Gastroesophageal sphincter (tissue), 4 donors: ENCODE measurements around the gene NEK3. TPM values are rescaled to one million over a fixed set of nuclear protein-coding genes. Genes with fewer than 3 reads are reported as not detected.
"Not testable (repeated sequence)": the region's sequence is repeated elsewhere in the genome, so short reads cannot be mapped to it uniquely, and the experiment has no call there.

Source experiments
- ATAC-seq: fragments of 150-250 bp; one replicate; pipeline ENCODE4 v1.9.1; 2016; ENCODE audit warnings: mild to moderate bottlenecking, moderate library complexity
- H3K27ac ChIP-seq, 4 donors: fragments of 200-600 bp; sonication (generic) in 3 of 4; 1 replicate in 3 of 4; 2 replicates in 1 of 4; pipeline ENCODE4 v1.5.1; 2016 to 2019
- H3K27me3 ChIP-seq: fragments of 200-600 bp; sonication (generic); one replicate; pipeline ENCODE4 v1.5.1; 2019
- H3K36me3 ChIP-seq, 2 donors: fragments of 200-600 bp; sonication (generic); one replicate each; pipeline ENCODE4 v1.5.1; 2019; ENCODE audit warnings: control low read depth in 1 of 2
- H3K4me1 ChIP-seq, 3 donors: fragments of 200-600 bp; sonication (generic); 1 replicate in 2 of 3; 2 replicates in 1 of 3; pipeline ENCODE4 v1.5.1; 2016 to 2019; ENCODE audit warnings: control low read depth in 2 of 3
- H3K4me3 ChIP-seq, 2 donors: fragments of 200-600 bp; sonication (generic); one replicate each; pipeline ENCODE4 v1.5.1; 2019; ENCODE audit warnings: mild to moderate bottlenecking in 1 of 2, moderate library complexity in 1 of 2
- H3K9me3 ChIP-seq, 3 donors: fragments of 200-600 bp; sonication (generic); one replicate each; pipeline ENCODE4 v1.5.1; 2017 to 2019; ENCODE audit warnings: control low read depth in 2 of 3
- CTCF ChIP-seq, 4 experiments: fragments of 200-600 bp in 2 of 4; fragments of 450-650 bp in 2 of 4; sonication (generic) in 1 of 4; IDR thresholded peaks; one replicate each; pipeline ENCODE4 v1.5.1; 2017 to 2019; ENCODE audit warnings: antibody characterized with exemption in 4 of 4, mild to moderate bottlenecking in 2 of 4, moderate library complexity in 2 of 4
- EP300 ChIP-seq: sonication (generic); formaldehyde crosslinking; IDR thresholded peaks from one replicate; pipeline ENCODE4 v1.6.1; 2017; ENCODE audit warnings: antibody characterized with exemption, mild to moderate bottlenecking
- POLR2A ChIP-seq, 2 donors: fragments of 450-650 bp; IDR thresholded peaks; one replicate each; pipeline ENCODE4 v1.6.1; 2017; ENCODE audit warnings: antibody characterized with exemption in 2 of 2, mild to moderate bottlenecking in 2 of 2, moderate library complexity in 1 of 2
- POLR2AphosphoS5 ChIP-seq: sonication (generic); formaldehyde crosslinking; IDR thresholded peaks from one replicate; pipeline ENCODE4 v1.6.1; 2017; ENCODE audit warnings: antibody characterized with exemption
- WGBS, 2 donors: methylation state at CpG; one replicate each; pipeline ENCODE4 v1.1.5; 2018; ENCODE audit warnings: low coverage in 1 of 2; 5-methylcytosine and 5-hydroxymethylcytosine counted together
- total RNA-seq, 4 donors: library from RNA; depleted of rRNA; stranded (reverse); fragments of >200 nt; gene quantifications; one replicate each; pipeline ENCODE4 v1.1.0, GENCODE V29; 2016

NEK3 gene
- total RNA-seq, 4 donors from 2014 or later, result 7.0 to 13.5 (median 10.5) TPM

GRCh38 chr13:52104624-52105023 is 54.8 kb downstream of the NEK3 start:
- 68 to 76% methylated on average over 1 of the region's 1 CpG for WGBS, 2 donors
- no peak for ATAC-seq
- no peak overlapping the region for H3K27ac ChIP-seq
- H3K27me3 ChIP-seq, result no peaks in the 10 kb centered on the region
- H3K4me1 ChIP-seq, result no peaks in the 10 kb centered on the region
- H3K4me3 ChIP-seq, result no peak overlapping the region
- TF ChIP-seq POLR2AphosphoS5, result no peak
- TF ChIP-seq CTCF (IDR thresholded peaks at IDR 0.05), result no peak
- no peak for TF ChIP-seq POLR2A (IDR thresholded peaks at IDR 0.05)
- no peak for TF ChIP-seq EP300
- H3K36me3 ChIP-seq, result no peaks in the 10 kb centered on the region
- H3K9me3 ChIP-seq, result no peaks in the 10 kb centered on the region

DNA sequence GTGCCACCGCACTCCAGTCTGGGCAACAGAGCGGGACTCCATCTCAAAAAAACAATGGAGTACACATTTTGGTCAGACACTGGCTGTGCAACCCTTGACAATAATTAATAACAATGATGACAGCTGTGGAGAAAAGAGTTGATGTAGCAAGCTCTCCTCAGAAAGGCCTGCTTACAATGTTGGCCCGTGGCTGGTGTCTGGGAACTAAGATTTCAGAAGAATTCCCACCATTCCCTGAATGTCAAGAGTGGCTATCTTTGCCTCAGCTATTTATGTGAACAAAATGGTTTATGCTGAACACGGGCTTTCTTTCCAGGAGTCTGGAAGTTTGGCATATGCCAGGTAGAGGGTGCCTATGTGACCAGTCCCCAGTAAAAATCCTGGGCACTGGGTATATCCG is 56.0 kb downstream of the NEK3 start:
- Histone ChIP-seq H3K4me1 (no peaks in the 10 kb centered on the region), H3K4me3 (no peak overlapping the region), H3K27me3 (no peaks in the 10 kb centered on the region), H3K9me3 (no peaks in the 10 kb centered on the region), H3K27ac (no peak overlapping the region), H3K36me3 (no peaks in the 10 kb centered on the region)
- TF ChIP-seq POLR2A (IDR thresholded peaks at IDR 0.05), result no peak
- no peak for TF ChIP-seq POLR2AphosphoS5
- TF ChIP-seq CTCF (IDR thresholded peaks at IDR 0.05), result no peak
- no peak for TF ChIP-seq EP300
- ATAC-seq, result no peak
- WGBS, 2 donors, result 83 to 100% methylated on average over 3 to 5 of the region's 5 CpGs

- WGBS, 2 donors, result 89 to 100% methylated on average over 3 of the region's 3 CpGs
- not testable (repeated sequence) for H3K27ac ChIP-seq, H3K9me3 ChIP-seq, H3K4me3 ChIP-seq, H3K36me3 ChIP-seq, ATAC-seq, H3K27me3 ChIP-seq, H3K4me1 ChIP-seq
Measured at GRCh38 chr13:52102423-52102822, 57.0 kb downstream of the NEK3 start.

GRCh38 chr13:52097197-52097596 is 62.2 kb downstream of the NEK3 start:
- no peak for ATAC-seq
- no peak overlapping the region for H3K27ac ChIP-seq

DNA sequence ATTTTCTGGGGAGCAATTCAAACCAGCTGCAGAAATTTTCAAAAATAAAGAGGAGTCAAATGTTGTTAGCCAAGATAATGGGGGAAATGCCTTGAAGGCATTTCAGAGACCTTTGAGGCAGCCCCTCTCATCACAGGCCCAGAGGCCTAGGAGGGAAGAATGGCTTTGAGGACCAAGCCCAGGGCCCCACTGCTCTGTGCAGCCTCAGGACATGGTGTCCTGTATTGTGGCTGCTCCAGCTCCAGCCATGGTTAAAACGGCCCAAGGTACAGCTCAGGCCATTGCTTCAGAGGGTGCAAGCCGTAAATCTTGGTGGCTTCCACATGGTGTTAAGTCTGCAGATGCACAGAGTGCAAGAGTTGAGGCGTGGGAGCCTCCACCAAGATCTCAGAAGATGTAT is 62.6 kb downstream of the NEK3 start:
- 100% methylated on average over 1 of the region's 3 CpGs; no CpG with 5 or more reads in 1 of the 2 donors for WGBS, 2 donors
- Histone ChIP-seq H3K4me1 (no peaks in the 10 kb centered on the region), H3K4me3 (no peak overlapping the region), H3K9me3 (no peaks in the 10 kb centered on the region), H3K27ac (no peak overlapping the region), H3K36me3 (no peaks in the 10 kb centered on the region), H3K27me3 (no peaks in the 10 kb centered on the region)
- TF ChIP-seq POLR2A (IDR thresholded peaks at IDR 0.05) (no peak), POLR2AphosphoS5 (no peak), EP300 (no peak), CTCF (IDR thresholded peaks at IDR 0.05) (no peak)
- no peak for ATAC-seq

More at GRCh38 chr13:52097197-52097596, 62.2 kb downstream of the NEK3 start:
- no peaks in the 10 kb centered on the region for H3K9me3 ChIP-seq
- TF ChIP-seq EP300, result no peak
- no peak for TF ChIP-seq POLR2A (IDR thresholded peaks at IDR 0.05)
- no peak for TF ChIP-seq POLR2AphosphoS5
- TF ChIP-seq CTCF (IDR thresholded peaks at IDR 0.05), result no peak
- no peaks in the 10 kb centered on the region for H3K36me3 ChIP-seq
- H3K27me3 ChIP-seq, result no peaks in the 10 kb centered on the region
- H3K4me1 ChIP-seq, result no peaks in the 10 kb centered on the region
- 83 to 86% methylated on average over 1 to 2 of the region's 5 CpGs for WGBS, 2 donors
- H3K4me3 ChIP-seq, result no peak overlapping the region
